HS-5 (cell line): ENCODE results near the gene PDGFB.

Experiments
- DNase-seq: peaks from one replicate; pipeline ENCODE4 v3.0.0-alpha.2; 2012; ENCODE audit warnings: low read depth

Gene PDGFB

GRCh38 chr22:39174498-39175352 lies 70.1 kb downstream of the PDGFB start:
- peak; percentile 73 for DNase-seq

GRCh38 chr22:39173787-39174497 lies 70.8 kb downstream of the PDGFB start:
- DNase-seq, result no peak
